Activated T-cell treated with anti-CD3 and anti-CD28 coated beads, Interleukin-2, amount 50 U/mL, for 1 hour (primary cell): ENCODE measurements around the gene CEP63.

Source experiments
- DNase-seq: peaks from one replicate; pipeline ENCODE4 v3.0.0-alpha.2; 2020

CEP63 gene

GRCh38 chr3:134610432-134611385 lies 124.9 kb downstream of the CEP63 start:
- no peak for DNase-seq

GRCh38 chr3:134611516-134611915 lies 125.7 kb downstream of the CEP63 start:
- DNase-seq = no peak

GRCh38 chr3:134613006-134613520 lies 127.2 kb downstream of the CEP63 start:
- DNase-seq = no peak

GRCh38 chr3:134614955-134615354 lies 129.1 kb downstream of the CEP63 start:
- no peak for DNase-seq

GRCh38 chr3:134615743-134616142 lies 129.9 kb downstream of the CEP63 start:
- DNase-seq = no peak

GRCh38 chr3:134617608-134618477 lies 132.0 kb downstream of the CEP63 start:
- DNase-seq = no peak

- DNase-seq = no peak
These were observed 132.8 kb downstream of the CEP63 start for GRCh38 chr3:134618478-134619300.

GRCh38 chr3:134619301-134619615 lies 133.4 kb downstream of the CEP63 start:
- no peak for DNase-seq

- no peak for DNase-seq
These were observed 134.1 kb downstream of the CEP63 start for GRCh38 chr3:134619884-134620445.

GRCh38 chr3:134620476-134621115 lies 134.7 kb downstream of the CEP63 start:
- DNase-seq = no peak

GRCh38 chr3:134621854-134622253 lies 136.0 kb downstream of the CEP63 start:
- no peak for DNase-seq

- no peak for DNase-seq
These were observed 137.0 kb downstream of the CEP63 start for GRCh38 chr3:134622806-134623365.

- no peak for DNase-seq
These were observed 137.9 kb downstream of the CEP63 start for GRCh38 chr3:134623615-134624245.
